ENCODE measurements around the gene TBC1D22A. TPM values are rescaled to one million over a fixed set of nuclear protein-coding genes. Genes with fewer than 3 reads are reported as not detected.

The TBC1D22A gene
- total RNA-seq, 1 donor from 2014 or later: 14.3 TPM

DNA sequence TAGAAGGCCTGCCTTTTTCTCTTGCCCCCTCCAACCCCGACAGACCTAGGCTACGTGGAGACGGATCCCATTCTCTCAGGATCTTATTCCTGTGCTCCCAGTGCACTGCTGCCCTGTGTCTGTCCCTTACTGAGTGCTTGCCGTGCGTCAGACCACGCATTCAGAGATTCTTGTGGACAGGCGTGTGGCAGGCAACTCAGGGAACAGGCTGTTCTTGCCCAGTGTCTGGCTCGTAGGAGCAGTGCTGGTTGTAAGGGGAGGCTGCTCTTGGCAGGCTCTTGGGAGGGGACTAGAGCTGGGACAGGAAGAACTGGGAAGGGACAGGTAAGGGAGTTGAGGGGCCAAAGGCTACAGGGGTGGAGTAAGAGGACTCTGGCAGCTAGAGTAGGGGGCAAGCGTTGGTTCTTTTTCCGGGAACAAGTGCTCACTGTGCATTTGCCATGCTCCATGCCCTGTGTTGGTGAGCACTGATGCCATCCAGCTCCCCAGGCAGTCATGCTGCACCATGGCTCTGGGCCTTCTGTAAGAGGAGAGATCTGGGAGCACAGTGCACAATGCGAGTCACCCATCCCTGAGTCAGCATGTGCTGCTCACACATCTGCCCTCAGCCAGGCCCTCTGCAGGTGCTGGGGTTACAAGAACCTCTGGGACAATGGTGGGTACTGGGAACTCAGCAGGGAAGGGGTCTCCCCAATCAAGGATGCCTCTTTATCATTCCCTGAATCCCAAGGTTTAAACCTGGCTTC, 119.1 kb downstream of the TBC1D22A start:
- peaks cover 4% of the 10 kb centered on the region for H3K36me3 Mint-ChIP-seq (ENCODE audit: low read depth)
- H3K4me1 Mint-ChIP-seq: peaks cover 14% of the 10 kb centered on the region
- H3K4me3 Mint-ChIP-seq: no peak overlapping the region
- no peak for TF ChIP-seq CTCF (conservative IDR thresholded peaks at IDR 0.05)
- DNase-seq (ENCODE audit: low read depth, low spot score): no peak
- H3K9me3 Mint-ChIP-seq: no peaks in the 10 kb centered on the region
- no peak overlapping the region for H3K27ac Mint-ChIP-seq (ENCODE audit: unreplicated experiment)
- no peaks in the 10 kb centered on the region for H3K27me3 Mint-ChIP-seq (ENCODE audit: low read depth)

- no peak for TF ChIP-seq CTCF (conservative IDR thresholded peaks at IDR 0.05)
- H3K36me3 Mint-ChIP-seq (ENCODE audit: low read depth): peaks cover 4% of the 10 kb centered on the region
Observed at GRCh38 chr22:46883092-46883910, 120.9 kb downstream of the TBC1D22A start.

DNA sequence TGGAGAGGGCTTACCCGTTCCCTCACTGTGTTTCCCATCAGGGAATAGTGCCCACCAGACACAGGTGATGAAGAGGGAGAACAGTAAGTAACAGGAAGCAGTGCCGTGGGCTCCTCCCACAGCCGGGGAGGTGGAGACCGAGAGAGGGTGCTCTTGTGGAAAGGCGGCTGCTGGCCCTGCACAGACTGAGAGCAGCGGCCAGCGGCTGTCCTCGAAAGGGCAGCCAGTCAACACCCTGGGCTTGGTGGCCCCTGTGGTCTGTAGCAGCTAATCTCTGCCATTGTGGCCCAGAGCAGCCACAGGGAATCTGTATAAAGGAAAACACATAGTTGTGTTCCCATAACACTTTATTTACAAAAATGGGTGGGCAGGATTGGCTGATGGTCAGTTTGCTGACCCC, 121.9 kb downstream of the TBC1D22A start:
- Mint-ChIP-seq H3K36me3 (ENCODE audit: low read depth) (peaks cover 4% of the 10 kb centered on the region), H3K27me3 (ENCODE audit: low read depth) (no peaks in the 10 kb centered on the region), H3K4me3 (no peak overlapping the region), H3K27ac (ENCODE audit: unreplicated experiment) (peak overlapping the region; percentile 61), H3K4me1 (peaks cover 10% of the 10 kb centered on the region), H3K9me3 (no peaks in the 10 kb centered on the region)
- DNase-seq (ENCODE audit: low read depth, low spot score): no peak
- no peak for TF ChIP-seq CTCF (conservative IDR thresholded peaks at IDR 0.05)

More at GRCh38 chr22:46883092-46883910, 120.9 kb downstream of the TBC1D22A start:
- no peaks in the 10 kb centered on the region for H3K27me3 Mint-ChIP-seq (ENCODE audit: low read depth)
- no peak overlapping the region for H3K4me3 Mint-ChIP-seq
- peaks cover 10% of the 10 kb centered on the region for H3K4me1 Mint-ChIP-seq
- DNase-seq (ENCODE audit: low read depth, low spot score): no peak
- no peaks in the 10 kb centered on the region for H3K9me3 Mint-ChIP-seq
- H3K27ac Mint-ChIP-seq (ENCODE audit: unreplicated experiment): no peak overlapping the region

DNA sequence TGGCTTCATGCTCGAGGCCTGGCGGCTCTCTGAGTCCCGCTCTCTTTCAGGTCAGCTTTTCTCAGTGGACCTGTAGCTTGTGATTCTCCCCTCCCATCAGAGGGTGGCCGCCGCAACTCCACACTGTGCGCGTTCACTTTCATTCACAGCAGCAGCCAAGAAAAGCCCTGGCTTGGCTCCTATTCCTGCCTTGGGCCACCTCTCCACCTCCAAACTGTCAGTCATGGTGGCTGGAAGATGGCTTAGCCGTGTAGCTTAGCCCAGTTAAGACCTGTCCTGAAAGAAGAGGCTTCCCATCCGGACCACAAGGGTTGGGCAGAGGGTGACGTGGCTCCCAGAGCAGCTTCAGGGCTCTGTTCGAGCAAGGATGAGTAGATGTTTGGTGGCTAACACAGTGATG, 125.5 kb downstream of the TBC1D22A start:
- H3K36me3 Mint-ChIP-seq (ENCODE audit: low read depth): peaks cover 6% of the 10 kb centered on the region
- no peak overlapping the region for H3K27ac Mint-ChIP-seq (ENCODE audit: unreplicated experiment)
- H3K27me3 Mint-ChIP-seq (ENCODE audit: low read depth): no peaks in the 10 kb centered on the region
- H3K9me3 Mint-ChIP-seq: no peaks in the 10 kb centered on the region
- H3K4me1 Mint-ChIP-seq: peaks cover 9% of the 10 kb centered on the region
- no peak overlapping the region for H3K4me3 Mint-ChIP-seq
- TF ChIP-seq CTCF (conservative IDR thresholded peaks at IDR 0.05): no peak
- no peak for DNase-seq (ENCODE audit: low read depth, low spot score)

- Mint-ChIP-seq H3K4me1 (peaks cover 19% of the 10 kb centered on the region), H3K27me3 (ENCODE audit: low read depth) (no peaks in the 10 kb centered on the region), H3K4me3 (no peak overlapping the region), H3K36me3 (ENCODE audit: low read depth) (peaks cover 2% of the 10 kb centered on the region), H3K27ac (ENCODE audit: unreplicated experiment) (no peak overlapping the region), H3K9me3 (no peaks in the 10 kb centered on the region)
- TF ChIP-seq CTCF (conservative IDR thresholded peaks at IDR 0.05): no peak
- DNase-seq (ENCODE audit: low read depth, low spot score): no peak
Observed at GRCh38 chr22:46890819-46891218, 128.4 kb downstream of the TBC1D22A start.

Data from neural crest cell (in vitro differentiated cells).